HEK293 (cell line): Measurements from ENCODE around the gene SLC16A13.

Source experiments
- BCL11A ChIP-seq: fragments of 450-650 bp; formaldehyde crosslinking; IDR thresholded peaks from 2 replicates; pipeline ENCODE4 v1.5.1; 2016; ENCODE audit warnings: low read depth, missing biosample characterization, missing genetic modification characterization
- BCL6B ChIP-seq: fragments of 450-650 bp; formaldehyde crosslinking; IDR thresholded peaks from 2 replicates; pipeline ENCODE4 v1.5.1; 2017; ENCODE audit warnings: missing biosample characterization, missing genetic modification characterization
- PATZ1 ChIP-seq: fragments of 450-650 bp; formaldehyde crosslinking; IDR thresholded peaks from 2 replicates; pipeline ENCODE4 v1.5.1; 2016; ENCODE audit warnings: missing biosample characterization, missing genetic modification characterization
- PRDM1 ChIP-seq: fragments of 450-650 bp; formaldehyde crosslinking; IDR thresholded peaks from 2 replicates; pipeline ENCODE4; 2016; ENCODE audit warnings: missing biosample characterization, missing genetic modification characterization
- PRDM4 ChIP-seq: fragments of 450-650 bp; formaldehyde crosslinking; IDR thresholded peaks from 2 replicates; pipeline ENCODE4 v1.5.1; 2017; ENCODE audit warnings: missing biosample characterization, missing genetic modification characterization
- PRDM6 ChIP-seq: fragments of 450-650 bp; formaldehyde crosslinking; IDR thresholded peaks from 2 replicates; pipeline ENCODE4 v1.5.1; 2017; ENCODE audit warnings: missing biosample characterization, missing genetic modification characterization
- SP2 ChIP-seq: fragments of 450-650 bp; formaldehyde crosslinking; IDR thresholded peaks from 2 replicates; pipeline ENCODE4 v1.5.1; 2016; ENCODE audit warnings: missing biosample characterization, missing genetic modification characterization
- ZBTB11 ChIP-seq: fragments of 450-650 bp; formaldehyde crosslinking; conservative IDR thresholded peaks from 2 replicates; pipeline ENCODE4 v1.5.1; 2016; ENCODE audit warnings: low read depth, missing biosample characterization, missing genetic modification characterization
- ZBTB17 ChIP-seq: fragments of 450-650 bp; formaldehyde crosslinking; IDR thresholded peaks from 2 replicates; pipeline ENCODE4 v1.5.1; 2016; ENCODE audit warnings: missing biosample characterization, missing genetic modification characterization
- ZFP37 ChIP-seq: fragments of 450-650 bp; formaldehyde crosslinking; IDR thresholded peaks from 2 replicates; pipeline ENCODE4 v1.5.1; 2016; ENCODE audit warnings: missing biosample characterization, missing genetic modification characterization
- ZFP69B ChIP-seq: fragments of 450-650 bp; formaldehyde crosslinking; IDR thresholded peaks from 2 replicates; pipeline ENCODE4 v1.5.1; 2016; ENCODE audit warnings: missing biosample characterization, missing genetic modification characterization
- ZNF148 ChIP-seq: fragments of 450-650 bp; formaldehyde crosslinking; IDR thresholded peaks from 2 replicates; pipeline ENCODE4 v1.5.0; 2017; ENCODE audit warnings: missing biosample characterization, missing genetic modification characterization, borderline replicate concordance
- ZNF16 ChIP-seq: fragments of 450-650 bp; formaldehyde crosslinking; IDR thresholded peaks from 2 replicates; pipeline ENCODE4 v1.5.1; 2016; ENCODE audit warnings: low read depth, missing biosample characterization, missing genetic modification characterization
- ZNF169 ChIP-seq: fragments of 450-650 bp; formaldehyde crosslinking; IDR thresholded peaks from 2 replicates; pipeline ENCODE4 v1.5.1; 2016; ENCODE audit warnings: missing biosample characterization, missing genetic modification characterization
- ZNF18 ChIP-seq: fragments of 450-650 bp; formaldehyde crosslinking; IDR thresholded peaks from 2 replicates; pipeline ENCODE4 v1.5.1; 2016; ENCODE audit warnings: missing biosample characterization, missing genetic modification characterization
- ZNF24 ChIP-seq: fragments of 450-650 bp; formaldehyde crosslinking; IDR thresholded peaks from 2 replicates; pipeline ENCODE4 v1.5.1; 2016; ENCODE audit warnings: missing biosample characterization, missing genetic modification characterization
- ZNF426 ChIP-seq: fragments of 450-650 bp; formaldehyde crosslinking; IDR thresholded peaks from 2 replicates; pipeline ENCODE4 v1.5.1; 2017; ENCODE audit warnings: missing biosample characterization, missing genetic modification characterization, mild to moderate bottlenecking, inconsistent platforms, moderate library complexity
- ZNF521 ChIP-seq: fragments of 450-650 bp; formaldehyde crosslinking; IDR thresholded peaks from 2 replicates; pipeline ENCODE4 v1.5.1; 2017; ENCODE audit warnings: missing biosample characterization, mild to moderate bottlenecking, missing genetic modification characterization
- ZNF555 ChIP-seq: fragments of 450-650 bp; formaldehyde crosslinking; conservative IDR thresholded peaks from 2 replicates; pipeline ENCODE4 v1.5.1; 2017; ENCODE audit warnings: missing biosample characterization, mild to moderate bottlenecking, missing genetic modification characterization, inconsistent platforms
- ZNF692 ChIP-seq: fragments of 450-650 bp; formaldehyde crosslinking; IDR thresholded peaks from 2 replicates; pipeline ENCODE4 v1.5.1; 2016; ENCODE audit warnings: missing biosample characterization, missing genetic modification characterization

SLC16A13 gene

GRCh38 chr17:7014261-7014994 is 21.4 kb upstream of the SLC16A13 start (continued):
- TF ChIP-seq ZNF148 (tag by site-specific recombination) (no peak), SP2 (tag by site-specific recombination) (peak; percentile 94), ZBTB17 (peak; percentile 98), ZNF555 (no peak), ZNF692 (tag by site-specific recombination) (peak; percentile 80), BCL6B (tag by site-specific recombination) (no peak), ZBTB11 (tag by site-specific recombination) (peak; percentile 89), PRDM1 (tag by site-specific recombination) (peak; percentile 37; the same call in 1 of the 2 replicates), ZFP37 (tag by site-specific recombination) (0 out of 2 replicates have a peak, but pooled peaks have one; percentile 36), PATZ1 (tag by site-specific recombination) (peak; percentile 90), ZNF169 (tag by site-specific recombination) (no peak), PRDM6 (tag by site-specific recombination) (no peak), PRDM4 (tag by site-specific recombination) (no peak), ZNF18 (tag by site-specific recombination) (no peak), ZNF24 (no peak), ZNF16 (tag by site-specific recombination) (no peak), ZFP69B (tag by site-specific recombination) (0 out of 2 replicates have a peak, but pooled peaks have one; percentile 50), ZNF521 (tag by site-specific recombination) (no peak), BCL11A (tag by site-specific recombination) (no peak), ZNF426 (tag by site-specific recombination) (no peak)
